GM12878 (cell line): Measurements from ENCODE around the gene MT4. TPM values are rescaled to one million over a fixed set of nuclear protein-coding genes. Genes with fewer than 3 reads are reported as not detected.

Experiments
- GABPA ChIP-seq: IDR thresholded peaks from 2 replicates; pipeline ENCODE4 v1.6.1; 2014; ENCODE audit warnings: antibody characterized with exemption, low read depth, mild to moderate bottlenecking, inconsistent platforms
- HDAC2 ChIP-seq: fragments of 200-600 bp; sonication (generic); IDR thresholded peaks from 2 replicates; pipeline ENCODE4 v1.6.1; 2017
- KAT2A ChIP-seq: conservative IDR thresholded peaks from 2 replicates; pipeline ENCODE4 v1.6.1; 2011; ENCODE audit warnings: low read depth, low read length; ENCODE audit not compliant: control insufficient read depth
- KLF5 ChIP-seq: fragments of 450-650 bp; IDR thresholded peaks from 2 replicates; pipeline ENCODE4 v1.6.1; 2014; ENCODE audit warnings: mild to moderate bottlenecking; ENCODE audit not compliant: partially characterized antibody
- MYC ChIP-seq: IDR thresholded peaks from 2 replicates; pipeline ENCODE4 v1.6.1; 2011; ENCODE audit warnings: mild to moderate bottlenecking, low read length, moderate library complexity, inconsistent platforms; ENCODE audit not compliant: insufficient read depth, insufficient replicate concordance, insufficient read length, severe bottlenecking
- NFYB ChIP-seq: IDR thresholded peaks from 2 replicates; pipeline ENCODE4 v1.6.1; 2011; ENCODE audit warnings: low read depth, mild to moderate bottlenecking, low read length, improper control_type of control experiment, moderate library complexity; ENCODE audit not compliant: insufficient read depth
- NR2C1 ChIP-seq: fragments of 450-650 bp; IDR thresholded peaks from 2 replicates; pipeline ENCODE4 v1.6.1; 2017; ENCODE audit warnings: antibody characterized with exemption, mild to moderate bottlenecking, moderate library complexity
- NR2F1 ChIP-seq: fragments of 450-650 bp; conservative IDR thresholded peaks from 2 replicates; pipeline ENCODE4 v1.6.1; 2017; ENCODE audit warnings: mild to moderate bottlenecking
- SMARCA5 ChIP-seq: fragments of 450-650 bp; IDR thresholded peaks from 2 replicates; pipeline ENCODE4 v1.6.1; 2017; ENCODE audit warnings: mild to moderate bottlenecking
- polyA plus RNA-seq, 11 experiments: library from polyadenylated mRNA; depleted of rRNA in 4 of 11; unstranded in 6 of 11; stranded (reverse) in 5 of 11; fragments of >200 nt; fragmentation: Nextera tagmentation in 4 of 11; fragmentation: Illumina TruSeq in 1 of 11; extraction: Ambion mirVana in 4 of 11; extraction: Trizol in 1 of 11; gene quantifications; 1 replicate in 1 of 11; 2 replicates in 10 of 11; pipeline versions ENCODE4 v1.2.1 to v1.2.3, GENCODE V29; 2011 to 2016; ENCODE audit warnings: inconsistent platforms in 2 of 11, missing spikeins in 2 of 11, low read depth in 1 of 11
- total RNA-seq, 4 experiments: library from RNA; depleted of rRNA in 3 of 4; stranded (reverse); fragments of >200 nt in 3 of 4; fragmentation: Illumina TruSeq in 1 of 4; extraction: Trizol in 1 of 4; gene quantifications; 2 replicates each; pipeline versions ENCODE4 v1.2.1 to v1.2.3, GENCODE V29; 2013 to 2021
- TF ChIP-seq, protein P1 (sequence below): IDR thresholded peaks from 2 replicates; pipeline ENCODE4 v1.6.1; 2012; ENCODE audit warnings: mild to moderate bottlenecking, low read depth, low read length
- TF ChIP-seq, protein P2 (sequence below): fragments of 450-650 bp; IDR thresholded peaks from 2 replicates; pipeline ENCODE4 v1.6.1; 2017; ENCODE audit warnings: mild to moderate bottlenecking, low read depth, inconsistent platforms; ENCODE audit not compliant: poor library complexity, severe bottlenecking
- TF ChIP-seq, protein P3 (sequence below): fragments of 450-650 bp; IDR thresholded peaks from 2 replicates; pipeline ENCODE4 v1.6.1; 2016; ENCODE audit warnings: mild to moderate bottlenecking
- TF ChIP-seq, protein P4 (sequence below): fragments of 150-350 bp; IDR thresholded peaks from 2 replicates; pipeline ENCODE4 v1.6.1; 2016; ENCODE audit warnings: low read depth, low read length
- TF ChIP-seq, protein P5 (sequence below): fragments of 450-650 bp; IDR thresholded peaks from 2 replicates; pipeline ENCODE4 v1.6.1; 2014; ENCODE audit warnings: mild to moderate bottlenecking
- TF ChIP-seq, protein P6 (sequence below): IDR thresholded peaks from 2 replicates; pipeline ENCODE4 v1.6.1; 2011; ENCODE audit warnings: low read depth, low read length, improper control_type of control experiment, borderline replicate concordance

MT4 gene
- total and polyA plus RNA-seq, 10 of the 15 experiments (the other 5 are each of a cell fraction or from before 2014, with no cell fraction given), result not detected

DNA sequence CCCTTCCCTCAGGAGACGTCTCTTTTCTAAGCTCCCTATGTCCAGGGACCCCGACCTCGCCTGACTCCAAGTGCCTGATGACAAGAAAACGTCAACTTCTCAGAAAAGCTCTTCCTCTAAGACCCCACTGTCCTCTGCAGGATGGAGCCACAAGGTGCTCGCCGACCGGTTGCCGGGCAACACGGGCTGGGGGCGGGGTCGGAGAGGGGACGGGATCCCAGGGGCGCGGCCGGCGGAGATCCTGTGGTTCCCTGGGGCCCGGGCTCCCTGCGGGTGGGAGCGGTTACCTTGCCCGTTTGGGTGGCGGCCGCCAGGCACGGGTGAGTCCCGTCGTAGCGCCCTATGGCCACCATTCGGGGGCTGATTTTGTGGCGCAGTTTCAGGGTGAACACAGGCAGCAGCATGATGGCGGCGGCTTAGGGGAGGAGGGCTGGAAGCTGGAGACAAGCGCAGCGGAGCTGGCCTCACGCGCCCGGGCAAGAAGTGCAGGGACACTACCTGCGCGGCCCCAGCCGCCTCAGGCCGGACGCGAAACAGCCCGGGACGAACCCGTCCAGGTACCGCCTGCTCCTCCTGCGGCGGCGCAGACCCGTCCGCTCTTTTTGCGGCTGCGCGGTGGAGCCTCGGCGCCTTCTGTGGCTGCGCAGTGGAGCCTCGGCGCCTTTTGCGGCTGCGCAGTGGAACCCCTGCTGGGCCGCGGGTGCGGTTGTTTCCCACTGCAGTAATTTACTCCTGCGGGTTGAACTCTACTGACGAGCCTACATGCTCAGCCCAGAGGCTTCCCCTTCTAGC lies 45.2 kb upstream of the MT4 start, which contains the start of gene BBS2 (continued):
- TF ChIP-seq, protein P1, sequence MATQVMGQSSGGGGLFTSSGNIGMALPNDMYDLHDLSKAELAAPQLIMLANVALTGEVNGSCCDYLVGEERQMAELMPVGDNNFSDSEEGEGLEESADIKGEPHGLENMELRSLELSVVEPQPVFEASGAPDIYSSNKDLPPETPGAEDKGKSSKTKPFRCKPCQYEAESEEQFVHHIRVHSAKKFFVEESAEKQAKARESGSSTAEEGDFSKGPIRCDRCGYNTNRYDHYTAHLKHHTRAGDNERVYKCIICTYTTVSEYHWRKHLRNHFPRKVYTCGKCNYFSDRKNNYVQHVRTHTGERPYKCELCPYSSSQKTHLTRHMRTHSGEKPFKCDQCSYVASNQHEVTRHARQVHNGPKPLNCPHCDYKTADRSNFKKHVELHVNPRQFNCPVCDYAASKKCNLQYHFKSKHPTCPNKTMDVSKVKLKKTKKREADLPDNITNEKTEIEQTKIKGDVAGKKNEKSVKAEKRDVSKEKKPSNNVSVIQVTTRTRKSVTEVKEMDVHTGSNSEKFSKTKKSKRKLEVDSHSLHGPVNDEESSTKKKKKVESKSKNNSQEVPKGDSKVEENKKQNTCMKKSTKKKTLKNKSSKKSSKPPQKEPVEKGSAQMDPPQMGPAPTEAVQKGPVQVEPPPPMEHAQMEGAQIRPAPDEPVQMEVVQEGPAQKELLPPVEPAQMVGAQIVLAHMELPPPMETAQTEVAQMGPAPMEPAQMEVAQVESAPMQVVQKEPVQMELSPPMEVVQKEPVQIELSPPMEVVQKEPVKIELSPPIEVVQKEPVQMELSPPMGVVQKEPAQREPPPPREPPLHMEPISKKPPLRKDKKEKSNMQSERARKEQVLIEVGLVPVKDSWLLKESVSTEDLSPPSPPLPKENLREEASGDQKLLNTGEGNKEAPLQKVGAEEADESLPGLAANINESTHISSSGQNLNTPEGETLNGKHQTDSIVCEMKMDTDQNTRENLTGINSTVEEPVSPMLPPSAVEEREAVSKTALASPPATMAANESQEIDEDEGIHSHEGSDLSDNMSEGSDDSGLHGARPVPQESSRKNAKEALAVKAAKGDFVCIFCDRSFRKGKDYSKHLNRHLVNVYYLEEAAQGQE, result no peak
- TF ChIP-seq, protein P2, sequence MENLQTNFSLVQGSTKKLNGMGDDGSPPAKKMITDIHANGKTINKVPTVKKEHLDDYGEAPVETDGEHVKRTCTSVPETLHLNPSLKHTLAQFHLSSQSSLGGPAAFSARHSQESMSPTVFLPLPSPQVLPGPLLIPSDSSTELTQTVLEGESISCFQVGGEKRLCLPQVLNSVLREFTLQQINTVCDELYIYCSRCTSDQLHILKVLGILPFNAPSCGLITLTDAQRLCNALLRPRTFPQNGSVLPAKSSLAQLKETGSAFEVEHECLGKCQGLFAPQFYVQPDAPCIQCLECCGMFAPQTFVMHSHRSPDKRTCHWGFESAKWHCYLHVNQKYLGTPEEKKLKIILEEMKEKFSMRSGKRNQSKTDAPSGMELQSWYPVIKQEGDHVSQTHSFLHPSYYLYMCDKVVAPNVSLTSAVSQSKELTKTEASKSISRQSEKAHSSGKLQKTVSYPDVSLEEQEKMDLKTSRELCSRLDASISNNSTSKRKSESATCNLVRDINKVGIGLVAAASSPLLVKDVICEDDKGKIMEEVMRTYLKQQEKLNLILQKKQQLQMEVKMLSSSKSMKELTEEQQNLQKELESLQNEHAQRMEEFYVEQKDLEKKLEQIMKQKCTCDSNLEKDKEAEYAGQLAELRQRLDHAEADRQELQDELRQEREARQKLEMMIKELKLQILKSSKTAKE, result no peak
- TF ChIP-seq NFYB (no peak), KLF5 (no peak), SMARCA5 (peak; percentile 33; the same call in 1 of the 2 replicates), NR2F1 (no peak), HDAC2 (no peak), KAT2A (no peak), NR2C1 (no peak), GABPA (no peak), MYC (no peak)
- TF ChIP-seq, protein P3, sequence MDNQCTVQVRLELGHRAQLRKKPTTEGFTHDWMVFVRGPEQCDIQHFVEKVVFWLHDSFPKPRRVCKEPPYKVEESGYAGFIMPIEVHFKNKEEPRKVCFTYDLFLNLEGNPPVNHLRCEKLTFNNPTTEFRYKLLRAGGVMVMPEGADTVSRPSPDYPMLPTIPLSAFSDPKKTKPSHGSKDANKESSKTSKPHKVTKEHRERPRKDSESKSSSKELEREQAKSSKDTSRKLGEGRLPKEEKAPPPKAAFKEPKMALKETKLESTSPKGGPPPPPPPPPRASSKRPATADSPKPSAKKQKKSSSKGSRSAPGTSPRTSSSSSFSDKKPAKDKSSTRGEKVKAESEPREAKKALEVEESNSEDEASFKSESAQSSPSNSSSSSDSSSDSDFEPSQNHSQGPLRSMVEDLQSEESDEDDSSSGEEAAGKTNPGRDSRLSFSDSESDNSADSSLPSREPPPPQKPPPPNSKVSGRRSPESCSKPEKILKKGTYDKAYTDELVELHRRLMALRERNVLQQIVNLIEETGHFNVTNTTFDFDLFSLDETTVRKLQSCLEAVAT, result peak; percentile 45; the same call in 1 of the 2 replicates
- TF ChIP-seq, protein P4, sequence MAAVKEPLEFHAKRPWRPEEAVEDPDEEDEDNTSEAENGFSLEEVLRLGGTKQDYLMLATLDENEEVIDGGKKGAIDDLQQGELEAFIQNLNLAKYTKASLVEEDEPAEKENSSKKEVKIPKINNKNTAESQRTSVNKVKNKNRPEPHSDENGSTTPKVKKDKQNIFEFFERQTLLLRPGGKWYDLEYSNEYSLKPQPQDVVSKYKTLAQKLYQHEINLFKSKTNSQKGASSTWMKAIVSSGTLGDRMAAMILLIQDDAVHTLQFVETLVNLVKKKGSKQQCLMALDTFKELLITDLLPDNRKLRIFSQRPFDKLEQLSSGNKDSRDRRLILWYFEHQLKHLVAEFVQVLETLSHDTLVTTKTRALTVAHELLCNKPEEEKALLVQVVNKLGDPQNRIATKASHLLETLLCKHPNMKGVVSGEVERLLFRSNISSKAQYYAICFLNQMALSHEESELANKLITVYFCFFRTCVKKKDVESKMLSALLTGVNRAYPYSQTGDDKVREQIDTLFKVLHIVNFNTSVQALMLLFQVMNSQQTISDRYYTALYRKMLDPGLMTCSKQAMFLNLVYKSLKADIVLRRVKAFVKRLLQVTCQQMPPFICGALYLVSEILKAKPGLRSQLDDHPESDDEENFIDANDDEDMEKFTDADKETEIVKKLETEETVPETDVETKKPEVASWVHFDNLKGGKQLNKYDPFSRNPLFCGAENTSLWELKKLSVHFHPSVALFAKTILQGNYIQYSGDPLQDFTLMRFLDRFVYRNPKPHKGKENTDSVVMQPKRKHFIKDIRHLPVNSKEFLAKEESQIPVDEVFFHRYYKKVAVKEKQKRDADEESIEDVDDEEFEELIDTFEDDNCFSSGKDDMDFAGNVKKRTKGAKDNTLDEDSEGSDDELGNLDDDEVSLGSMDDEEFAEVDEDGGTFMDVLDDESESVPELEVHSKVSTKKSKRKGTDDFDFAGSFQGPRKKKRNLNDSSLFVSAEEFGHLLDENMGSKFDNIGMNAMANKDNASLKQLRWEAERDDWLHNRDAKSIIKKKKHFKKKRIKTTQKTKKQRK, result no peak
- TF ChIP-seq, protein P5, sequence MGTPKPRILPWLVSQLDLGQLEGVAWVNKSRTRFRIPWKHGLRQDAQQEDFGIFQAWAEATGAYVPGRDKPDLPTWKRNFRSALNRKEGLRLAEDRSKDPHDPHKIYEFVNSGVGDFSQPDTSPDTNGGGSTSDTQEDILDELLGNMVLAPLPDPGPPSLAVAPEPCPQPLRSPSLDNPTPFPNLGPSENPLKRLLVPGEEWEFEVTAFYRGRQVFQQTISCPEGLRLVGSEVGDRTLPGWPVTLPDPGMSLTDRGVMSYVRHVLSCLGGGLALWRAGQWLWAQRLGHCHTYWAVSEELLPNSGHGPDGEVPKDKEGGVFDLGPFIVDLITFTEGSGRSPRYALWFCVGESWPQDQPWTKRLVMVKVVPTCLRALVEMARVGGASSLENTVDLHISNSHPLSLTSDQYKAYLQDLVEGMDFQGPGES, result no peak
- TF ChIP-seq, protein P6, sequence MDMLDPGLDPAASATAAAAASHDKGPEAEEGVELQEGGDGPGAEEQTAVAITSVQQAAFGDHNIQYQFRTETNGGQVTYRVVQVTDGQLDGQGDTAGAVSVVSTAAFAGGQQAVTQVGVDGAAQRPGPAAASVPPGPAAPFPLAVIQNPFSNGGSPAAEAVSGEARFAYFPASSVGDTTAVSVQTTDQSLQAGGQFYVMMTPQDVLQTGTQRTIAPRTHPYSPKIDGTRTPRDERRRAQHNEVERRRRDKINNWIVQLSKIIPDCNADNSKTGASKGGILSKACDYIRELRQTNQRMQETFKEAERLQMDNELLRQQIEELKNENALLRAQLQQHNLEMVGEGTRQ, result no peak
